Stimulated activated naive CD4-positive, alpha-beta T cell (primary cell): ENCODE measurements around the gene ZSWIM6.
"Not testable (repeated sequence)": the region's sequence is repeated elsewhere in the genome, so short reads cannot be mapped to it uniquely, and the experiment has no call there.

ENCODE experiments used
- DNase-seq, 6 experiments: peaks; one replicate each; lab custom pipeline; 2025; lab: John Stamatoyannopoulos, UW

The ZSWIM6 gene

DNA sequence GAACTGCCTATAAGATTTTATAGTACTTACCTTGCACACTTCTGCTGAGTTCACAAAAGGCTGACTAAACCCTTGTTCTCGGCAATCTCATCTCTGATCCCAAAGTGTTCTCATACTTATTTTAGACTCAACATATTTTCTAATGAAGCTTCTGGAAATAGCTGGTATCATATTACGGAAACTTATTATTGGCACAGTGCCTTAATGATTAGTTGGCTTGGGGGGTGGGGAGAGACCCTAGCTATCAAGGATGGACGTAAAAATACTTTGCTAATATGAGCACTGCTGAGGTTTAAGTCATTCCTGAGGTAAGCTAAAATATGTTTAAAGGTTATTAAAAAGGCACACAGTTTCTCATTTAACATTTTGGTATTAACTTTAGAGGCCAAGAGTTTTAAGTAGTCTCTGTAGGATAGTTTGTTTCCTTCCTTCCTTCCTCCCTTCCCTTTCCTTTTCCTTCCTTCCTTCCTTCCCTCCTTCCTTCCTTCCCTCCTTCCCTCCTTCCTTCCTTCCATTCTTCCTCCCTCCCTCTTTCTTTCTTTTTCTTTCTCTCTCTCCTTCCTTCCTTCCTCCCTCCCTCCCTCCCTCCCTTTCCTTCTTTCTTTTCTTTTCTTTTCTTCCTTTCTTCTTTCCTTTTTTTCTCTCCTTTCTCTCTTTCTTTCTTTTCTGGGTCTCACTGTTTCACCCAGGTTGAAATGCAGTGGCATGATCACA lies 31.5 kb downstream of the ZSWIM6 start:
- no peak for DNase-seq

DNA sequence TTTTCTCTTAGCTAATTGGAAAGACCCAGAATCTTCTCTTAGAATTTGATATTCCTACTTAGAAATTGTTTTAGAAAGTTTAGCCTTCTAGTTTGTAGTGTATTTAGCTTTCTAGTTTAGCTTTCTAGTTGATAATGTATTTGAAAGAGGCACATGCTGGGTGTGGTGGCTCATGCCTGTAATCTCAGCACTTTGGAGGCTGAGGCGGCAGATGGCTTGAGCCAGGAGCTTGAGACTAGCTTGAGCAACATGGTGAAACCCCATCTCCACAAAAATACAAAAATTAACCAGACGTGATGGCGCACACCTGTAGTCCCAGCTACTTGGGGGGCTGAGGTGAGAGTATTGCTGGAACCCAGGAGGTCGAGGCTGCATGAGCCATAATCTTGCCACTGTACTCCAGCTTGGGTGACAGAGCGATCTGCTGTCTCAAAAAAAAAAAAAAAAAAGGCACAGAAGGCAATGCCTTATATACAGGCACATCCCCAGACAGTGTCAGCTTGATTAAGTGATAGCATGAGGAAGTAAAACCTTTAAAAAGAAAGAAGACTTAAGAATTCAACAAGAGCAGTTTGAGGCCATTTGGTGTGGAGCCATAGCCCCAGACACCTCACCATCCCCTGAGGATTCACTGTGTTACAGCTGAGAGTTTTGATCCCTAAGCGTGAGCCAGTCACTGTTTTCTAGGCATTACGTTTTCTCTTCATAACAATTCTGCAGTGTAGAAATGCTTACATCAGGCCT lies 34.6 kb downstream of the ZSWIM6 start:
- DNase-seq: no peak

GRCh38 chr5:61370506-61370905 lies 38.4 kb downstream of the ZSWIM6 start:
- DNase-seq: no peak

DNA sequence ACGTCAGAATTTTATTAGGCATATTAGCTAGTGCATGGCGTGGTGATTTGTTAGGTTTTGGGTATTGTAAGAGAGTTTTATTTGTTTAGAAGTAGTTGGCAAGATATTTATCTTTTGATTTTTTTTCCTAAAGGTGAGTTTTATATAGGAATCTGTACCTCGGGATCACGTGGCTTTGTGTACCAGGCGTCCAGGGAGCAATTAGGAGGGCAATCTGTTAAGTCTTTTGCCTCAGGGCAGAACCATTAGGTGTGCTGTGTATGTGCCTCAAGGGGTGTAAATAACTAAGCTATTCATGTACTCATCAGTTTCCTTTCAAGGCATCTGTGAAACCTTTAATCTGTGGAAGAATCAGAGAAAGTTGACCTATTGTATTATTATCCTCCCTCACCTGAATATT lies 39.4 kb downstream of the ZSWIM6 start:
- DNase-seq: no peak

DNA sequence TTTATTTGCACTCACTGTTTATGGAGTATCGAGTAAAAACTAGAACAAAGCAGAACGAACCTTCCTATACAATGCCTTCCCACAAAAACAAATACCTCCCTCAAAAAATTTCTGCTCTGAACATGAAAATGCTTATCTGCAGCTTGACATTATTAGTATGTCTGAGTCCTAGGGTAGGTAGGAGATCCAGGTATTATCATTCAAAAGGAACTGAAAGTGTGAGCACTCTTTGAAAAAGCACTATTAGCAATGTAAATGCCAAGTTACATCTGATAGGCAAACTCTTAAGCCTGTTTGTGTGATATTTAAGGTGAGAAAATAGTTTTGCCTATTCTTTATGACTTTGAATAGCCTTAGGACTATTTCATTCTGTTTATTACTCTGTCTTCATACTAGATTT lies 47.6 kb downstream of the ZSWIM6 start:
- DNase-seq: no peak

- no peak for DNase-seq
Measured at GRCh38 chr5:61381968-61382367, 49.9 kb downstream of the ZSWIM6 start.

DNA sequence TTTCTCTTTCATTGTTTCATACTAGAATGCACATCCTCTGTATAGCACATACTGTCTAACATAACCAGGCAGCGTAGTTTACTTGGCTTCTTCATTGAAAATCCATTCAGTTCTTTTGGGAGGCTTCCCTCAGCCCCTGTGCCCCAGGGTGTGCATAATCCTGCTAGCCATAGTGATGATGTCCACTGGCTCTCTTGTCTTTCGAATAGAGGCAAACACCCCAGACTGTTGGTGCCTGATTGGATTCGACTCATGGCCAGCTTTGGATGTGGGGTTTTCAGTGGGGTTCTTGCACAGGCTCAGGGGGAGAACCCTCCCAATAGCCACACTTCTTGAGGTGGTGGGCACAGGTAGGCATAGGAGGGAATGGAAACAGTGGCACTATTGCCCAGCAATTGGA lies 53.6 kb downstream of the ZSWIM6 start:
- no peak for DNase-seq

GRCh38 chr5:61386045-61386800 lies 54.2 kb downstream of the ZSWIM6 start:
- DNase-seq: no peak

GRCh38 chr5:61389609-61390008 lies 57.6 kb downstream of the ZSWIM6 start:
- DNase-seq: no peak

DNA sequence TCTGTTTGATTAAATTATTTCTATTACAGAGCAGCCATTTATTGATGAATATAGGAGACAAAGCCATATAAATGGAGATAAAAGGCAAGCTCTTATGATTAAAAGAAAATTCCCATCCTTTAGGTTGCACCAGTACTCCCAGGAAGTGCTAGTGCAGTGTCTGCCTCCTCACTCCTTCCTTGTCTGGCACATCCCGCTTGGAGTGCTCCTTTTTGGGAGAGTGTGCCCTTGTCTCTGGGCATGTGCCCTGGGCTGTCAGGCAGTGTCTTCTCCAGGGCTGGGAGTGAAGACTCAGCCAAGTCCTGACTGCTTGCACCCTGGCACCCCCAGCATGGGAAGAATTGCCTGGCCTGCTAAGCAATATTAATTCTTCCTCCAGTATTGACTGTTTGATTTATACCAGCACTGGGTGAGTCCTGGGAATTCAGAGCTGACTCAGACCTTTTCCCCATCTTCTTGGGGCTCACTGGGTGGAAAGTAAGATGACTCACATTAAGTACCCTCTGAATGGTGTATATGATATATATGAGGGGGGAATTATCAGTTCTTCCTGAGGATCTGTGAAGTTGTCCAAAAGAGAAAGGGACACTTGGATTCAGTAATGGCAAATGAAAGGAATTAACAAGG lies 62.1 kb downstream of the ZSWIM6 start:
- DNase-seq: peak in 1 of 6 experiments; percentile 5

DNA sequence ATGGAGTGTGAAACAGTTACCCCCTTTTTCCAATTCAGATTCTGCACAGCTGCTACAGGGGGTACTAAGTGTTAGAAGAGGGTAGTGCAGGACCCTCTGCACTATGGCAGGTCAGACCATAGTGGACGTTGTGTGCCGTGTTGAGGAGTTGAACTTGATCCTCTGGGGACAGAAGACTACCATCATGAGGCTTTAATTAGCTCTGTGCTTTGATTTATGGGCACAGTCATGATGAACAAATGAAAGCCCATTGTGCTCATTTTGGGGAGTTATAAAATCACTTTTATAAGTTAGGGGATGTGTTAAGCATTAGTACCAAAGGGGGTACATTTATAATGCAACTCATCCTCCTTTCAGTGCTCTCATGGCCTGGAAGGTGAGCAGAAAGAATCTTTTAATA lies 62.7 kb downstream of the ZSWIM6 start:
- DNase-seq: no peak

DNA sequence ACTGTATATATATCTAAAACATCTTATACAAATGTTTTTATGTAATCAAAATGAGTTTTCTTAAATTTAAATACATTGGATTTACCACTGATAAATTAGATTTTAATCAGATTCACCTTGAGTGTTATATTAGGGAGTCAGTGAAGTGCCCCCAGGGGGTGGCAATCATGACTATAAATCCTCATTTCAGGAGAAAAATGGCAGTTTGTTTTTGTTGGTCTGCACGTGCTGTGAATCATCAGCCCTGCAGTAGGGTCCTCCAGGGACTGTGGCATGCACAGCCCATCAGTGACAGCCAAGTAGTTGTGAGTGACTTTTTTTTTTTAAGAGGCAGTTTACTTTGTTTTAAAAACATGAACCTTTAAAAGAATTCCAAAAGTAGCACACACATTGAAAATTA lies 65.2 kb downstream of the ZSWIM6 start:
- DNase-seq: no peak

GRCh38 chr5:61397937-61398336 lies 65.9 kb downstream of the ZSWIM6 start:
- DNase-seq: no peak

GRCh38 chr5:61398440-61398839 lies 66.4 kb downstream of the ZSWIM6 start:
- DNase-seq: no peak

- DNase-seq: no peak
Measured at GRCh38 chr5:61399679-61400078, 67.6 kb downstream of the ZSWIM6 start.

- DNase-seq: no peak
Measured at GRCh38 chr5:61401726-61402125, 69.7 kb downstream of the ZSWIM6 start.

GRCh38 chr5:61402244-61402823 lies 70.3 kb downstream of the ZSWIM6 start:
- no peak for DNase-seq

GRCh38 chr5:61402970-61403900 lies 71.2 kb downstream of the ZSWIM6 start:
- DNase-seq: no peak

DNA sequence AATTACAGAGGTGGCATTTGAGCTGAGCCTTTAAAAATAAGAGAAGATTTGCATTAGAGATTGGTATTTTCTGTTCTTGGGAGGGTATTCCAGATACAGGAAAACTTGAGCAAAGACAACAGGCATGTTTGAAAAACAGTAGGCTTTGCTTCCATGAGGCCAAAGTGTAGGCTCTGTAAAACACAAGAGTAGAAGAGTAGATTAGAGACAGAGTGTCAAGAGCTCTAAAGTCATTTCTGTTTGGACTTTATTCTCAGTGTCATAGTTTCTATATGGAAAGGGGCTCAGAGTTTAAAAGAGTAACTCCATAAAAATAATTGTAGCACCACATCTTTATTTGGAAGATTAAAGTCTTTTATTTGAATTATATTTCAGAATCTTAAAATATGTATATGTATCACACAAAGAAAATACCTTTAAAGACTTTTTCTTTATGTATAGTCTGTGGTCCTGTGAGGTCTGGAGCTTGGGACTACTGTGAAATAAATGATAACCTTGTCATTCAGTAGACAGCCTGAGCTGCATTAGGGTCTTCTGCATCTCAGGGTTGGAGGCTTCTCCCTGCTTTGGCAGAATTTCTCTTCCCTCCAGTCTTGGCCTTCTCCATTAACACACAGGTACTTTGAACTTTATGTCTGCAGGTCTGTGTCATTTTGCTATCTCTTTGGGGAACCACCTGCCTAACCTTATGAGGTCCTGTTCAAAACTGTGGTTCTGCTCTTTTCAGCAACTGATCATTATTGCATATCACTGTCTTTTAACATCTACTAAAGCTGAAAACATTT lies 73.6 kb downstream of the ZSWIM6 start:
- no peak for DNase-seq

GRCh38 chr5:61406497-61406896 lies 74.4 kb downstream of the ZSWIM6 start:
- DNase-seq: not testable (repeated sequence)
